NCI-H510A treated with DMSO at 0.1 percent for 48 hours (cell line): ENCODE measurements around the gene DAPK1.
"Not testable (repeated sequence)": the region's sequence is repeated elsewhere in the genome, so short reads cannot be mapped to it uniquely, and the experiment has no call there.

ENCODE experiments used
- DNase-seq: peaks from one replicate; lab custom pipeline; 2025; lab: John Stamatoyannopoulos, UW

The DAPK1 gene

DNA sequence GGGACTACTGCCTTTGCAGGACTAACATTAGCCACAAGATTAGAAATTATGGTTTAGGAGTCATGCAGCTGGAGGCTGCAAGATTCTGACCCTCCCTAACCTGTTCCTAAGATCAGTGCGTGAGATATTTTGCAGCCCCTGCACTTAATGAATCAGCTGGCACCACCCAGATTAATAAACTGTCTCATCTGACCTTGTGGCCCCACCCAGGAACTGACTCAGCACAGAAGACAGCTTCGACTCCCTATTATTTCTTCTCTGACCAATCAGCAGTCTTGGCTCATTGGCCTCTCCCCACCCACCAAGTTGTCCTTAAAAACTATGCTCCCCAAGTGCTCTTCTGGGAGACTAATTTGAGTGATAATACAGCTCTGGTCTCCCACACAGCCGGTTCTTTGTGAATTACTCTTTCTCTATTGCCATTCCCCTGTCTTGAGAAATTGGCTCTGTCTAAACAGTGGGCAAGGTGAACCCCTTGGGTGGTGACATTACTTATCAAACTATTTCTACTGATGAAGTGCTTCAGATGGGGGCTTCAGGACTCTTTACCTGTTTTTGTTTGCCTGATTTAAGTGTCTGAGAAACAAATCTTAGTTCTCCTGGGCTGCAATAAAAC, 245.3 kb downstream of the DAPK1 start:
- no peak for DNase-seq

DNA sequence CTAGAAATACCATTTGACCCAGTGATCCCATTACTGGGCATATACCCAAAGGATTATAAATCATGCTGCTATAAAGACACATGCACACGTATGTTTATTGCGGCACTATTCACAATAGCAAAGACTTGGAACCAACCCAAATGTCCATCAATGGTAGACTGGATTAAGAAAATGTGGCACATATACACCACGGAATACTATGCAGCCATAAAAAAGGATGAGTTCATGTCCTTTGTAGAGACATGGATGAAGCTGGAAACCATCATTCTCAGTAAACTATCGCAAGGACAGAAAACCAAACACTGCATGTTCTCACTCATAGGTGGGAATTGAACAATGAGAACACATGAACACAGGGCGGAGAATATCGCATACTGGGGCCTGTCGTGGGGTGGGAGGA, 246.6 kb downstream of the DAPK1 start:
- not testable (repeated sequence) for DNase-seq

DNA sequence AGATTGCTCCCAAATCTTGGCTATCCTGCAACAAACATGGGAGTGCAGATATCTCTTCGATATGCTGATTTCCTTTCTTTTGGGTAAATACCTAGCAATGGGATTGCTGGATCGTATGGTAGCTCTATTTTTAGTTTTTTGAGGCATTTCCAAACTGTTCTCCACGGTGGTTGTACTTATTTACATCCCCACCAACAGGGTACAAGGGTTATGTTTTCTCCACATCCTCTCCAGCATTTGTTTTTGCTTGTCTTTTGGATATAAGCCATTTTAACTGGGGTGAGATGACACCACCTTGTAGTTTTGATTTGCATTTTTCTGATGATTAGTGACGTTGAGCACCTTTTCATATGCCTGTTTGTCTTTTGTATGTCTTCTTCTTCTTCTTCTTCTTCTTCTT, 248.5 kb downstream of the DAPK1 start:
- no peak for DNase-seq

DNA sequence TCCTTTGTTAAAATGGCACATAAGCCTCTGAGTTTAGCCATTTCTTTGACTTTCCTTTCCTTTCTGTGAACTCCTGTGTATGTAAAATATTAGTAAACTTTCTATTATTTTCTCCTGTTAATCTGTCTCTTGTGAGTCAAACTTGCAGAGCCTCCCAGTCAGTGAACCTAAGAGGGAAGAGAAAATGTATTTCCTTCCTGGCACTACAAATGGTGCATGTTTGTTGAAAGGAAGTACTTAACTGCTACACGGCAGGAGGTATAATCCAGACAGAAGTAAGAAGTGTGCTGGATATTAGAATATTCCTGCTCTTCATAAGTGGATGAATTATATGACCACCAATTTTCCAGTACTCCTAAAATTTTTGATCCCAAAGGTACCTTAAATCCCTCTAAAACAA, 251.2 kb downstream of the DAPK1 start:
- DNase-seq, result no peak

DNA sequence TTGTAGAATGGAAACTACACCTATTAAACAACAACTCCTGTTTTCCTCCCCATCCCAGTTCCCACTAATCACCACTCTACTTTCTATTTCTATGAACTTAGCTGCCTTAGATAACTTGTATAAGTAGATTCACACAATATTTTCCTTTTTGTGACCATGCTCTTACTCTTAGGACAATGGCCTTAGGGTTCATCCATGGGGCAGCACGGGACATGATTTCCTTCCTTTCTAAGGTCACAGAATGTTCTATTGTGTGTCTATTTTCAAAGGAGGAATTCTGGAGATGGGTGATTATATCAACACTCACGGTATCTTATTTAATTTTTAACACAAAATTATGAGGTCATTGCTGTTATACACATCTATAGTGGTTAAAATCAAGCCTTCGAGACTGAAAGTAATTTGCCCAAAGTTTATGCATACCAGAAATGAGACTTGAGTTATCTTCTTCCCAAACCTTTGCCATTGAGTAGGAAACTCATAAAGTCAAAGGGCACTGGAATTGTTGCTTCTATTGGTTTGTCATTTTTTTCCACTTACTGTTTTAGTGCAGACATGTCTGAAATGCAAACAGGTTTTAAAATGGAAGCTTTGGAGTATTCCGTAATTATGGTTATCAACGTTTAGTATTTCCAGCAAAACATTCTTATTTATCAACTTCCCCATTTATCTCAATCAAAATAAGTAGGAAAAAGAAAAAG, 251.8 kb downstream of the DAPK1 start:
- DNase-seq, result no peak

DNA sequence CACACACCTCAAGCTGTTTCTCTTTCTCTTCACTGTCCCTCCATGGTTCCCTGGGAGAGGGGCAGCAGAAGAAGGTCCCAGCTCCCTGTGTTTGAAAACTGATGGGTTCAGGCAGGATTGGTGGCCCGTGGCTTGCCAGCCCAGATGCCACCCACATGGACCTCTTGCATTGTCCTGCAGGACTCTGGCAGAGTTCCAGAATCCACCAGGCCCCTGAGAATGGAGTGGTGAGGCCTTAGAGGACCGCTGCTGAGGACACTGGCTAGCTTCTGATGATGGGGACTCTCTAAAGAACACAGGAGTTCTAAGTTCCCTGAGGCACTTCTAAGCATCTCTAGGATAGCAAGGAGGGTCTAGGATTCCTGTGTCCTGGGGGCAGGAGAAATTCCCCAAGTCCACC, 253.1 kb downstream of the DAPK1 start:
- no peak for DNase-seq

DNA sequence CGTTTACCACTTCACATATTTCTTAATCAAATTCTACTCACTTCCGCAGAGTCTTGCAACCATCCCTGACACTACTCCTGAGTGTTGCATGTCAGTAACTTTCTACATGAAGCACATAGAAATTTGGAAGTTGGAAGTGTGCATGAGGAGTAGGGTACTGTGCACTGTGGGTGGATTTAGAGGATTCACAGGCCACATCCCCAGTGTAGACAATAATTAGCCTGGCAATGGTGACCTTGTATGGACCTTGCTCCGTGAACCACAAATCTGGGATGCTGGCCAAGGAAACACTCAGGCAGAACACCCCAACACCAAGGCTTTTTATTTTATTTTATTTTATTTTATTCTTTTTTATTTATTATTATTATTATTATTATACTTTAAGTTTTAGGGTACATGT, 253.8 kb downstream of the DAPK1 start:
- no peak for DNase-seq

DNA sequence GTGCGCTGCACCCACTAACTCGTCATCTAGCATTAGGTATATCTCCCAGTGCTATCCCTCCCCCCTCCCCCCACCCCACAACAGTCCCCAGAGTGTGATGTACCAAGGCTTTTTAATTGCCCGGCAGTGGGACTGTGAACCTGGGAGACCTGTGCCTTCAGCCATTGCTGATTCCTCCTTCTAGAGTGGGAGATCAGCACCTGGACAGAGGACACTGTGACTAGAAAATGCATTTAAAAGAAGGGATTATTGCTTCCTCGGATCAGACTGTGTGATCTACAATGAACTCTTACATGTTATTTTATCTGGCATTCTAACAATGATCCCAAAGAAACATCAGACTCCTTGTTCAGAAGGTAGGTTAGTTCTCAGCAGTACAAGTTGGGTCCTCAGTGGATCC, 254.2 kb downstream of the DAPK1 start:
- DNase-seq, result no peak

DNA sequence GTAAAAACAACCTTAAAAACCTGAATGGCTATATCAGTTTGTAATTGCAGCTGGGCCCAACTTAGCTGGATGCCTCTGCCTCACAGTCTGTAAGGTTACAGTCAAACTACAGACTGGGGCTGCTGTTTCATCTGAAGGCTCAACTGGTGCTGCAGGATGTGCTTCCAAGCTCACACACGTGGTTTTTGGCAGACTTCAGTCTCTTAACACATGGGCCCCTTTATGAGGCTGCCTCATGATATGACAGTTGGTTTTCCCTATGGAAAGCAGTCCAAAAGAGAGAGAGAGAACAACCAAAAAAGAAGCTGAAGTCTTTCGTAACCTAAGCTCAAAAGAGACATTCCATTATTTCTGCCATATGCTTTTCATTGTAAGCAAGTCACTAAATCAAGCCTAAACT, 255.6 kb downstream of the DAPK1 start:
- DNase-seq, result no peak
